ENCODE results near the gene ADORA1. TPM values are rescaled to one million over a fixed set of nuclear protein-coding genes. Genes with fewer than 3 reads are reported as not detected.

The ADORA1 gene
- total and polyA plus RNA-seq, 2 of the 13 experiments (the other 11 are each of a cell fraction or from before 2014, with no cell fraction given): 0.11 TPM; not detected in 1

- 72% methylated on average over 10 of the region's 12 CpGs for WGBS (ENCODE audit: low lambda C conversion rate)
- Histone ChIP-seq H2AFZ (ENCODE audit: low read length) (no peak overlapping the region), H3K4me3 (replicated peaks in 1 of 3; ENCODE audit: insufficient read depth in 1 of 3, low read depth in 2 of 3, low read length in 3 of 3) (no peak overlapping the region)
These were observed 40.8 kb downstream of the ADORA1 start for GRCh38 chr1:203168256-203168786.

More at GRCh38 chr1:203168256-203168786, 40.8 kb downstream of the ADORA1 start:
- no peaks in the 10 kb centered on the region for H3K36me3 ChIP-seq (replicated peaks in 1 of 2; ENCODE audit: control insufficient read depth in 1 of 2, insufficient read depth in 2 of 2, low read length in 2 of 2)
- TF ChIP-seq ZNF205 (CRISPR knock-in tag; IDR thresholded peaks at IDR 0.05): no peak
- TF ChIP-seq POLR2AphosphoS2 (IDR thresholded peaks at IDR 0.05; ENCODE audit: low read depth, low read length): no peak
- no peak for TF ChIP-seq NCOR1 (IDR thresholded peaks at IDR 0.05; ENCODE audit: borderline replicate concordance, low read length)
- TF ChIP-seq ZNF790 (CRISPR knock-in tag; IDR thresholded peaks at IDR 0.05; ENCODE audit: borderline replicate concordance): no peak
- no peak for TF ChIP-seq NRL (CRISPR knock-in tag; IDR thresholded peaks at IDR 0.05; ENCODE audit: borderline replicate concordance)
- TF ChIP-seq ZNF274 (CRISPR knock-in tag; IDR thresholded peaks at IDR 0.05): no peak
- TF ChIP-seq ZNF577 (CRISPR knock-in tag; IDR thresholded peaks at IDR 0.05; ENCODE audit: borderline replicate concordance, low read depth): no peak
- TF ChIP-seq JUND (CRISPR knock-in tag; IDR thresholded peaks at IDR 0.05): no peak
- no peak for TF ChIP-seq POLR2A (IDR thresholded peaks at IDR 0.05; ENCODE audit: insufficient read depth in 1 of 2, low read depth in 2 of 2, low read length in 2 of 2)
- no peak for TF ChIP-seq SP5 (CRISPR knock-in tag; IDR thresholded peaks at IDR 0.05; ENCODE audit: borderline replicate concordance, low read depth)
- TF ChIP-seq NFYC (CRISPR knock-in tag; IDR thresholded peaks at IDR 0.05): no peak
- no peak for TF ChIP-seq JDP2 (CRISPR knock-in tag; IDR thresholded peaks at IDR 0.05; ENCODE audit: borderline replicate concordance)
- TF ChIP-seq SNAPC4 (CRISPR knock-in tag; IDR thresholded peaks at IDR 0.05): no peak
- no peak for TF ChIP-seq ZFAT (CRISPR knock-in tag; conservative IDR thresholded peaks at IDR 0.05)
- TF ChIP-seq XRCC5 (optimal IDR thresholded peaks at IDR 0.05; ENCODE audit: low read length): no peak
- TF ChIP-seq SRY (CRISPR knock-in tag; IDR thresholded peaks at IDR 0.05): no peak
- TF ChIP-seq FOXK2 (IDR thresholded peaks at IDR 0.05): no peak
- DNase-seq (ENCODE audit: low spot score) (no peak), FAIRE-seq (no peak), ATAC-seq (no peak)
- in situ Hi-C loops (cut with HindIII; ENCODE audit: extremely low pct_ligation_motif_present, low pct_unique_long_range_greater_than_20kb) (loop anchor here (5.0 kb wide), 1 partner anchor 49 kb away; no protein-coding TSS in a partner anchor), intact Hi-C loops (cut with micrococcal nuclease; ENCODE audit: unreplicated experiment) (no loop called here)
- H3K9ac ChIP-seq (ENCODE audit: insufficient read depth, low read depth, low read length): no peak overlapping the region
- POLR2A ChIA-PET: no interaction called here
- H3K9me3 ChIP-seq (ENCODE audit: low read length): no peaks in the 10 kb centered on the region
- H3K79me2 ChIP-seq (ENCODE audit: insufficient read depth, low read length): no peaks in the 10 kb centered on the region
- no peak overlapping the region for H3K27ac ChIP-seq (ENCODE audit: extremely low read length, insufficient read depth, low read length)
- BruUV-seq (replicated peaks): no TSS peak
- no peaks in the 10 kb centered on the region for H3K4me1 ChIP-seq (ENCODE audit: insufficient read depth, low read length)
- 0 out of 2 replicates have a peak, but pooled peaks cover 4% of the 10 kb centered on the region for H4K20me1 ChIP-seq (ENCODE audit: insufficient read depth, low read length)
- CTCF ChIA-PET (ENCODE audit: low intra/inter-chr PET ratio, low total read pairs): no interaction called here
- H3K4me2 ChIP-seq (ENCODE audit: low read depth, low read length): no peak overlapping the region
- H3K27me3 ChIP-seq (ENCODE audit: control insufficient read depth in 1 of 2, insufficient read depth in 2 of 2, low read length in 2 of 2): peaks cover 2 to 10% of the 10 kb centered on the region in 2 experiments; a peak in 4 of 5 replicates

Data from HepG2 (cell line).